GM19193 (cell line): Measurements from ENCODE around the gene RNF149.

Experiments used
- POLR2A ChIP-seq: IDR thresholded peaks from 4 replicates; pipeline ENCODE4 v1.6.1; 2011; ENCODE audit not compliant: insufficient read depth, insufficient read length; ENCODE audit errors: extremely low read depth

RNF149 gene

GRCh38 chr2:101274142-101274541 is 34.4 kb downstream of the RNF149 start:
- TF ChIP-seq POLR2A = no peak

GRCh38 chr2:101273056-101273455 is 35.4 kb downstream of the RNF149 start:
- TF ChIP-seq POLR2A = no peak

DNA sequence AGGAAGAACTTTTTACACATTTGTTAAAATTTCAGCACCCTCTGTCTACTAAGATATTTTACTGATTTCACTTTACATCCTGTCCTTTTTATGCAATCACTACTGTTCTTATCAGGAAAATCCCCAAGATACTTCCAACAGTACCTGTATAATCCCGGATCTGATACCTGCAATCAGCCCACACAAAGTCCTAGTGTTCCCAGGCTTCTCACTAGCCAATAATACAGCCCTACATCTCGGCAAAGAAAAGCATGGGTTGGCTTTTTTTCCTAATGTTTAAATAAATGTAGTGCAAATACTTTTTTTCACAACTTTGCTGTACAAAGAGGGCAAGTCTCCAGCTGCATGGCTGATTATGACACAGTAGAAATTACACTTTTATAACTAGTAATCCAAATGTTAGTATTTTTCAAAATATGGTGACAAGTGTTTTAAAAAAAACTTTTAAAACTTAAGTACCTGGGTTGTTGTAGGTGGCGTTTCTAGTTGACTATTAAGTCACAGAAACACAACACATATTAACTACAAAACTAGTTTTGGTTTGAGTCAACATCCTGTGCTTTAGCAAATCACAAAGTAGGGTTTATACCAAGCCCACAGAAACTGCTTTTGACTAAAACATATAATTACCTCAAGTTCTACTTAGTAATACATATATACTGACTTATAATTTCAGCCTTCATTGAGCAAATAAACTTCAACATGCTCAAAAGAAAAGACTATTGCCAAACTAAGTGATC is 36.3 kb downstream of the RNF149 start:
- TF ChIP-seq POLR2A = no peak

- no peak for TF ChIP-seq POLR2A
These were observed 37.7 kb downstream of the RNF149 start for GRCh38 chr2:101270700-101271259.

DNA sequence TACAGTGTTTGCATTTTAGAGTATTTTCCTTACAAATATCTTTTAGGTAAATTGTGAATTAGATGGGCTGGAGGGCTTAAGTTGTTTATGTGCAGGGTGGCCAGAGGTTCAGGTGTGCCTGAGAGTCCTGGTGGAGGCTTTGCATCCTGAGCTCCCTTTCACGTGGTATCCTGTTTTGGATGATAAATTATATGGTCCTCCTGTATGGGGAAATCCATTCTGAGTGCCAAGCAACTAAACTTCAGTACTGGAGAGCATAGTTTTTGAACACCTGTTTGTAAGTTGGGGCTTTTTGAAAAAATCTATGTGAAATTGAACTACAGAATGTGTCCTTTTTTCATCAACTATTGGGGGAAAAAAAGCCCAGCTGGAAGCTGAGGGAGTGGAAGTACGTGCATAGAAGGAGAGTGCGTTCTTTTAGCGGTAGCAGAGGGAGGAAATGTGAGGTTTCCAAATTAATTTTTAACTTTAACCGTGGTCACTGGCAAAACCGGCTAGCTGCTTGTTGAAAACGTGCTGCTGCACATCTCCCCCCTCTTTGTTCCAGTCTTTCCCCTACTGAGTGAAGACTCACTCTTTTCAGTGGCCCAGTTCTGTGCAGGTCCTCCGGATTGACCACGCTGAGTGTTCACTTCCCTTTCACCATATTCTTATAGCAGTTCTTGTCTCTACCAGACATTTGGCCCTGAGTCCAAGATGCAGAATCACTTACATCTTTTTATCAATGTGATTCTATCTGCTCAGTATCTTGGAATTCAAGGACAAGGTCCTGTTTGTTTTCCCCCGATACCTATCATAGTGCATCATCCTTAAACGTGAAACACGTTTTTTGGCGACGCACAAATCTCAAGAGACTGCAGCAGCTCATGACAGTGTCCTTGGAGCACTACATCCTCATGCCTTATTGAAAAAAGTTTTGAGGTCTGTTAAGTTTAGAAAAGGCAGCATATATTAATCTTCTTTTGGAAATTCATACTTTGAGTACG is 40.5 kb downstream of the RNF149 start:
- TF ChIP-seq POLR2A = peak; percentile 21

DNA sequence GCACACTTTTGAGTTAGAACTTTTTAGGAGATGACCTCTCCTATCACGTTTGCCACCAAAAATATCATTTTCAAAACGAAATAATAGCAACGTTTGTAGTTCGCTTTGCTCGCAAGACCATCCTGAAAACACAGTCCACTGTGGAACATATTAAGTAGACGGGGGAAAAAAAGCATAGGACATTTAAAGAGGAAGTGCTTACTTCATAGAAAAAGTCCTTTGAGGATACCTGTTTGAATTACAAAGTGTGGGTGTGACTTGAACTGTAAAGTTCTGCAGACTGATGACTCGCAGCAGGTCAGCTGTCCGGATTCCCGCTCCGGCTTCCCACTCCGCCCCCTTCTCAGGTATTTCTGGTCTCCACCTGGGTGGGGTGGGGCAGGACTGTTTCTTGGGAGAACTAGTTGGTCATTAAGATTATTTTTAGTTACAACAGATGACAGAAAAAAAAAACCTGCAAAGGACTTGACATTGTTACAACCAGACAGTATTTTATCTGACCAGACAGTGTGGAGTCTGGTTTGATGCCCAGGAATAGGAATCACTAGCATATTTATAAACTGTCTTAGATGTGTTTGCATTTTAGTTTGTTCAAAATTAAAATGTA is 42.5 kb downstream of the RNF149 start:
- no peak for TF ChIP-seq POLR2A

DNA sequence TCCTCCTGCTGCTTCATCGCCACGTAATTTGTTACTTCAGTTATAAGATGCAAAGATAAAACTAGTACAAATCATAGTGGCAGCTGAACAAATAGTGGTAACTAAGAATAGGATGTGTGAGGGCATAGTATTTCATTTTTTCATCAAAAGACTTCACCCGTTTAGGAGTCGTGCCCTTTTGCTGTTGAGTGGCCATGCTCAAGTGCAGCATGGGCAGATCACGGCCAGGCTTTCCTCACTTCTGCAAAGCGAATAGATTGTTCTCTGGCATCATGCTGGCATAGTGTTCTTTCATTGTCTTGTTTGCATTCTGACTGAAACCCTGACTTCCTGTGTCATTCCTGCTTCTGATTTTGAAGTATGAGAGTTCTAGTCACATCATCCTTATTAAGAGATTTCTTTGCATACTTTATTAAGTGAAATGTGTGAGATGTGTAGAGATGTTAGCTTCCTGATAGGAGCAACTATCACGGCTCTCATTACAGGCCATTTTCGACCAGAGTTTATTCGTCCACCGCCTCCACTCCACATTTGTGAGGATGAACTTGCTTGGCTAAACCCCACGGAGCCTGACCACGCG is 44.1 kb downstream of the RNF149 start:
- no peak for TF ChIP-seq POLR2A

GRCh38 chr2:101263377-101263800 is 45.1 kb downstream of the RNF149 start:
- TF ChIP-seq POLR2A = no peak

DNA sequence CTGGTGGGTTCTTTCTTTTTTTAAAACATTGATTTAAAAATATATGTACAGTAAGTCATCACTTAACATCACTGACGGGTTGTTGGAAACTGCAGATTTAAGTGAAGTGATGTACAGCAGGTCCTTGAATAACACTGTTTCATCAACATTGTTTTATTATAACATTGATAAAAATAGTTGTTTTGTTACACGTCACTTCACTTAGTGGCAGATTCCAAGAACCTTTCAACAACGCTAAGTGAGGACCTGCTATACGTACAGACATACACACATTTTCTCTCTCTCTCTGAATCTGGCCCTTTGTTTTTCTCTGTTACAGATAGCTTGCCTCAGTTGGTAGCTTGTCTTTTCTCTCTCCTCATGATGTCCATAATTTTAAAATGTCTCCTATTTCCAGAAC is 46.4 kb downstream of the RNF149 start:
- no peak for TF ChIP-seq POLR2A

- TF ChIP-seq POLR2A = no peak
These were observed 49.7 kb downstream of the RNF149 start for GRCh38 chr2:101258804-101259203.

GRCh38 chr2:101256316-101256715 is 52.2 kb downstream of the RNF149 start:
- TF ChIP-seq POLR2A = no peak

DNA sequence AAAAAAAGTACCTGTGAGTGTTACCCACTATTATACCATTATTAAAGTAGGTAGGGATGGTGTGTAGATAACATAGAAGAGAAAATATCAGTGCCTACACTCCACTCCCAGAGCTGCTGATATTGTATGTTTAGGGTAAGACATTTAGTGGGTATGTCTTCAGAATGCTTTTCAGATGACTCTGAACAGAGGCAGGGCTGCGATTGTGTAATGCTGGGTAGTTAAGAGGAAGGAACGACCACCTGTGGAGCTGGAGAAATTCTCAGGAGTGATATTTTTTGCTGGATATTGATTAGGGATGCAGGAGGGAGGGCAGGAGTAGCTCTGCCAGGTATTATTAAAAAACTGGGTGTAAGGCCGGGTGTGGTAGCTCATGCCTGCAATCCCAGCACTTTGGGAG is 53.0 kb downstream of the RNF149 start:
- TF ChIP-seq POLR2A = no peak

- no peak for TF ChIP-seq POLR2A
These were observed 54.6 kb downstream of the RNF149 start for GRCh38 chr2:101253703-101254450.
